Liver (tissue), 9 donors: Measurements from ENCODE around the gene UBE2A. TPM values are rescaled to one million over a fixed set of nuclear protein-coding genes. Genes with fewer than 3 reads are reported as not detected.

Experiments used
- DNase-seq: peaks from one replicate; pipeline ENCODE4 v3.0.0-alpha.2; 2017; ENCODE audit warnings: low spot score
- H3K27ac ChIP-seq, 2 donors: one replicate each; pipeline ENCODE4 v1.7.0; 2013; ENCODE audit warnings: inconsistent platforms in 2 of 2, low read length in 2 of 2, control low read depth in 1 of 2, low read depth in 1 of 2, mild to moderate bottlenecking in 1 of 2
- H3K27me3 ChIP-seq, 4 donors: one replicate each; pipeline versions ENCODE4 v1.6.1 to v1.7.0; 2013; ENCODE audit warnings: low read length in 3 of 4, inconsistent platforms in 1 of 4, mild to moderate bottlenecking in 1 of 4, moderate library complexity in 1 of 4; ENCODE audit not compliant: control insufficient read depth in 4 of 4, insufficient read depth in 4 of 4
- H3K36me3 ChIP-seq, 4 donors: one replicate each; pipeline versions ENCODE4 v1.6.1 to v1.7.0; 2013; ENCODE audit warnings: low read length in 3 of 4, mild to moderate bottlenecking in 3 of 4, low read depth in 1 of 4, moderate library complexity in 1 of 4; ENCODE audit not compliant: control insufficient read depth in 4 of 4, insufficient read depth in 3 of 4
- H3K4me1 ChIP-seq, 4 donors: one replicate each; pipeline versions ENCODE4 v1.6.1 to v1.7.0; 2013; ENCODE audit warnings: low read length in 3 of 4, mild to moderate bottlenecking in 3 of 4, moderate library complexity in 1 of 4; ENCODE audit not compliant: control insufficient read depth in 4 of 4, insufficient read depth in 4 of 4
- H3K4me3 ChIP-seq, 3 donors: one replicate each; pipeline versions ENCODE4 v1.6.1 to v1.7.0; 2013; ENCODE audit warnings: low read length in 3 of 3, control low read depth in 1 of 3, low read depth in 1 of 3, mild to moderate bottlenecking in 1 of 3
- H3K9ac ChIP-seq, 2 donors: one replicate each; pipeline ENCODE4 v1.7.0; 2013; ENCODE audit warnings: low read length in 2 of 2, mild to moderate bottlenecking in 2 of 2, moderate library complexity in 2 of 2, control low read depth in 1 of 2, low read depth in 1 of 2
- H3K9me3 ChIP-seq, 4 donors: one replicate each; pipeline versions ENCODE4 v1.6.1 to v1.7.0; 2013; ENCODE audit warnings: low read length in 3 of 4; ENCODE audit not compliant: control insufficient read depth in 4 of 4
- EGR1 ChIP-seq, 2 donors: IDR thresholded peaks; 2 replicates each; pipeline ENCODE4 v1.6.1; 2016 to 2018; ENCODE audit warnings: antibody characterized with exemption in 2 of 2, low read depth in 2 of 2
- FOXA1 ChIP-seq: IDR thresholded peaks from 2 replicates; pipeline ENCODE4 v1.6.1; 2016; ENCODE audit warnings: antibody characterized with exemption
- FOXA2 ChIP-seq: IDR thresholded peaks from 2 replicates; pipeline ENCODE4 v1.6.1; 2016; ENCODE audit warnings: antibody characterized with exemption
- GABPA ChIP-seq, 2 donors: IDR thresholded peaks in 1 of 2; conservative IDR thresholded peaks in 1 of 2; 2 replicates each; pipeline ENCODE4 v1.6.1; 2016; ENCODE audit warnings: antibody characterized with exemption in 2 of 2, mild to moderate bottlenecking in 1 of 2, moderate library complexity in 1 of 2
- HNF4A ChIP-seq, 2 donors: conservative IDR thresholded peaks; 2 replicates each; pipeline ENCODE4 v1.6.1; 2016; ENCODE audit warnings: antibody characterized with exemption in 2 of 2, mild to moderate bottlenecking in 2 of 2
- JUND ChIP-seq, 2 donors: IDR thresholded peaks; 2 replicates each; pipeline ENCODE4 v1.6.1; 2016; ENCODE audit warnings: antibody characterized with exemption in 2 of 2
- NR2F2 ChIP-seq: IDR thresholded peaks from 2 replicates; pipeline ENCODE4 v1.6.1; 2016; ENCODE audit warnings: antibody characterized with exemption
- RAD21 ChIP-seq, 2 donors: IDR thresholded peaks; 2 replicates each; pipeline ENCODE4 v1.6.1; 2016; ENCODE audit warnings: antibody characterized with exemption in 2 of 2, mild to moderate bottlenecking in 2 of 2
- REST ChIP-seq: IDR thresholded peaks from 2 replicates; pipeline ENCODE4 v1.6.1; 2016; ENCODE audit warnings: antibody characterized with exemption, mild to moderate bottlenecking
- RXRA ChIP-seq, 2 donors: IDR thresholded peaks; 2 replicates each; pipeline ENCODE4 v1.6.1; 2017 to 2018; ENCODE audit warnings: antibody characterized with exemption in 2 of 2, mild to moderate bottlenecking in 1 of 2
- SP1 ChIP-seq: IDR thresholded peaks from 2 replicates; pipeline ENCODE4 v1.6.1; 2018; ENCODE audit warnings: antibody characterized with exemption, mild to moderate bottlenecking
- TAF1 ChIP-seq: conservative IDR thresholded peaks from 2 replicates; pipeline ENCODE4 v1.6.1; 2016; ENCODE audit warnings: antibody characterized with exemption, mild to moderate bottlenecking
- YY1 ChIP-seq: IDR thresholded peaks from 2 replicates; pipeline ENCODE4 v1.6.1; 2016; ENCODE audit warnings: antibody characterized with exemption, mild to moderate bottlenecking
- WGBS: extraction: QIAGEN DNeasy Blood & Tissue Kit; methylation state at CpG from one replicate; pipeline ENCODE4 v1.1.7; 2013; 5-methylcytosine and 5-hydroxymethylcytosine counted together
- polyA plus RNA-seq, 2 donors: library from polyadenylated mRNA; stranded (reverse) in 1 of 2; unstranded in 1 of 2; fragments of 200-250 nt in 1 of 2; fragments of >200 nt in 1 of 2; fragmentation: Nextera tagmentation in 1 of 2; extraction: Ambion mirVana in 1 of 2; gene quantifications; one replicate each; pipeline versions ENCODE4 v1.2.1 to v1.2.3, GENCODE V29; 2013 to 2015
- total RNA-seq, 2 donors: library from RNA; depleted of rRNA; stranded (reverse); fragments of >200 nt; gene quantifications; one replicate each; pipeline ENCODE4 v1.2.3, GENCODE V29; 2014
- TF ChIP-seq, protein P1 (sequence below): IDR thresholded peaks from 2 replicates; pipeline ENCODE4 v1.6.1; 2016; ENCODE audit warnings: antibody characterized with exemption
- TF ChIP-seq, protein P2 (sequence below): fragments of 150-350 bp; IDR thresholded peaks from 2 replicates; pipeline ENCODE4 v1.5.1; 2017; ENCODE audit warnings: improper control_type of control experiment, low read depth, low read length; ENCODE audit not compliant: missing input control
- donor health status: healthy.
- donor health status: healthy.
- donor health status: healthy.
- donor health status: healthy.
- donor health status: healthy.

The UBE2A gene
- total and polyA plus RNA-seq, 4 donors: 12.0 to 21.6 (median 17.4) TPM

GRCh38 chrX:119617517-119618164, 43.3 kb downstream of the UBE2A start:
- H3K4me1 ChIP-seq: peaks cover 0 to 2% (median 0%) of the 10 kb centered on the region in 4 donors
- 78% methylated on average over 15 of the region's 15 CpGs for WGBS
- no peaks in the 10 kb centered on the region for H3K36me3 ChIP-seq
- DNase-seq: no peak
- no peak overlapping the region for H3K9ac ChIP-seq
- H3K27ac ChIP-seq: no peak overlapping the region
- TF ChIP-seq RXRA (IDR thresholded peaks at IDR 0.05): no peak
- no peak for TF ChIP-seq FOXA2
- TF ChIP-seq, protein P1, sequence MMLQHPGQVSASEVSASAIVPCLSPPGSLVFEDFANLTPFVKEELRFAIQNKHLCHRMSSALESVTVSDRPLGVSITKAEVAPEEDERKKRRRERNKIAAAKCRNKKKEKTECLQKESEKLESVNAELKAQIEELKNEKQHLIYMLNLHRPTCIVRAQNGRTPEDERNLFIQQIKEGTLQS: no peak
- no peak for TF ChIP-seq TAF1
- TF ChIP-seq SP1: no peak
- TF ChIP-seq, protein P2, sequence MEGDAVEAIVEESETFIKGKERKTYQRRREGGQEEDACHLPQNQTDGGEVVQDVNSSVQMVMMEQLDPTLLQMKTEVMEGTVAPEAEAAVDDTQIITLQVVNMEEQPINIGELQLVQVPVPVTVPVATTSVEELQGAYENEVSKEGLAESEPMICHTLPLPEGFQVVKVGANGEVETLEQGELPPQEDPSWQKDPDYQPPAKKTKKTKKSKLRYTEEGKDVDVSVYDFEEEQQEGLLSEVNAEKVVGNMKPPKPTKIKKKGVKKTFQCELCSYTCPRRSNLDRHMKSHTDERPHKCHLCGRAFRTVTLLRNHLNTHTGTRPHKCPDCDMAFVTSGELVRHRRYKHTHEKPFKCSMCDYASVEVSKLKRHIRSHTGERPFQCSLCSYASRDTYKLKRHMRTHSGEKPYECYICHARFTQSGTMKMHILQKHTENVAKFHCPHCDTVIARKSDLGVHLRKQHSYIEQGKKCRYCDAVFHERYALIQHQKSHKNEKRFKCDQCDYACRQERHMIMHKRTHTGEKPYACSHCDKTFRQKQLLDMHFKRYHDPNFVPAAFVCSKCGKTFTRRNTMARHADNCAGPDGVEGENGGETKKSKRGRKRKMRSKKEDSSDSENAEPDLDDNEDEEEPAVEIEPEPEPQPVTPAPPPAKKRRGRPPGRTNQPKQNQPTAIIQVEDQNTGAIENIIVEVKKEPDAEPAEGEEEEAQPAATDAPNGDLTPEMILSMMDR: no peak
- TF ChIP-seq FOXA1: no peak
- no peak for TF ChIP-seq REST
- TF ChIP-seq HNF4A (conservative IDR thresholded peaks at IDR 0.05): no peak
- no peak for TF ChIP-seq GABPA (IDR thresholded peaks at IDR 0.05 in 1 of 2, conservative IDR thresholded peaks at IDR 0.05 in 1 of 2)
- TF ChIP-seq YY1: no peak
- no peak for TF ChIP-seq JUND (IDR thresholded peaks at IDR 0.05)
- no peak for TF ChIP-seq RAD21 (IDR thresholded peaks at IDR 0.05)
- TF ChIP-seq EGR1 (IDR thresholded peaks at IDR 0.05; ENCODE audit: low read depth in 2 of 2): no peak
- no peak for TF ChIP-seq NR2F2
- H3K9me3 ChIP-seq: no peaks in the 10 kb centered on the region
- H3K27me3 ChIP-seq: no peaks in the 10 kb centered on the region
- H3K4me3 ChIP-seq: no peak overlapping the region

DNA sequence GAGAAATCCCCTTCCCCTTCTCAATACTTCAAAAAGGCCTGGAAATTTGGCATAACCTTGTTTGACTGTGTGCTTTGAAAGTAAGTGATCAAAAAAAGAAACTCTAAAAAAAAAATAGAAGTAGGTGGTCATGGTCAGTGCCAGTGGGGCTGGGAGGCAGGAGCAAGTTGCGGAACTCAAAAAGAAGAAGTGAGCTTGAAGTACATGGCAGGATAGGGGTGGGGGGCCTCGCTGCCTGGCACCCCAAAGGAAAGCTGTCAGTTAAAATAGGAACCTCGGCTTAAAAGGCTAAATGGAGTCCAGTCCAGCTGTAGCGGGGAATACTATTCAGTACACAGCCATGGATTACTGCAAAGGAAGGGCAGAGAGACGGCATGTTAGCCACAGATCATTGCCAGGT, 44.1 kb downstream of the UBE2A start:
- no peaks in the 10 kb centered on the region for H3K9me3 ChIP-seq
- 77% methylated on average over 5 of the region's 5 CpGs for WGBS
- H3K27me3 ChIP-seq: no peaks in the 10 kb centered on the region
- H3K27ac ChIP-seq: peak overlapping the region in 1 of 2 donors; percentile 6
- no peaks in the 10 kb centered on the region for H3K36me3 ChIP-seq
- H3K4me3 ChIP-seq: no peak overlapping the region
- no peak for TF ChIP-seq JUND (IDR thresholded peaks at IDR 0.05)
- no peak for TF ChIP-seq FOXA1
- no peak for TF ChIP-seq YY1
- no peak for TF ChIP-seq GABPA (IDR thresholded peaks at IDR 0.05 in 1 of 2, conservative IDR thresholded peaks at IDR 0.05 in 1 of 2)
- no peak for TF ChIP-seq FOXA2
- TF ChIP-seq TAF1: no peak
- no peak for TF ChIP-seq RAD21 (IDR thresholded peaks at IDR 0.05)
- TF ChIP-seq, protein P1: no peak
- no peak for TF ChIP-seq EGR1 (IDR thresholded peaks at IDR 0.05; ENCODE audit: low read depth in 2 of 2)
- peaks cover 0 to 2% (median 0%) of the 10 kb centered on the region in 4 donors for H3K4me1 ChIP-seq
- no peak overlapping the region for H3K9ac ChIP-seq
- DNase-seq: no peak
